ENCODE results near the gene LRIG3.
A peak's percentile ranks its signal among the peaks of the same experiment; 100 is the strongest.

Gene LRIG3

GRCh38 chr12:58932806-58933681 lies 12.7 kb upstream of the LRIG3 start:
- DNase-seq: no peak

GRCh38 chr12:58931518-58931917 lies 11.2 kb upstream of the LRIG3 start:
- DNase-seq: no peak

GRCh38 chr12:58930770-58931324 lies 10.5 kb upstream of the LRIG3 start:
- DNase-seq: no peak

- DNase-seq: no peak
These were observed 6.8 kb upstream of the LRIG3 start for GRCh38 chr12:58927120-58927519.

GRCh38 chr12:58926586-58926985 lies 6.3 kb upstream of the LRIG3 start:
- no peak for DNase-seq

- DNase-seq: no peak
These were observed 5.4 kb upstream of the LRIG3 start for GRCh38 chr12:58925751-58926150.

GRCh38 chr12:58925111-58925611 lies 4.9 kb upstream of the LRIG3 start:
- DNase-seq: no peak

GRCh38 chr12:58924652-58925051 lies 4.3 kb upstream of the LRIG3 start:
- no peak for DNase-seq

GRCh38 chr12:58923781-58924180 lies 3.5 kb upstream of the LRIG3 start:
- DNase-seq: no peak

GRCh38 chr12:58922849-58923248 lies 2.5 kb upstream of the LRIG3 start:
- DNase-seq: no peak

GRCh38 chr12:58920961-58921861 lies 907 bp upstream of the LRIG3 start:
- no peak for DNase-seq

- DNase-seq: peak; percentile 32
These were observed 838 bp downstream of the LRIG3 start for GRCh38 chr12:58919231-58920101.

GRCh38 chr12:58918469-58918844 lies 1.8 kb downstream of the LRIG3 start:
- DNase-seq: no peak

GRCh38 chr12:58917699-58918468 lies 2.4 kb downstream of the LRIG3 start:
- DNase-seq: no peak

GRCh38 chr12:58916921-58917511 lies 3.3 kb downstream of the LRIG3 start:
- DNase-seq: no peak

- no peak for DNase-seq
These were observed 4.1 kb downstream of the LRIG3 start for GRCh38 chr12:58916161-58916621.

- DNase-seq: peak; percentile 62
These were observed 4.7 kb downstream of the LRIG3 start for GRCh38 chr12:58915634-58916033.

- no peak for DNase-seq
These were observed 5.3 kb downstream of the LRIG3 start for GRCh38 chr12:58915037-58915436.

- no peak for DNase-seq
These were observed 5.8 kb downstream of the LRIG3 start for GRCh38 chr12:58914457-58914856.

GRCh38 chr12:58907391-58907790 lies 12.9 kb downstream of the LRIG3 start:
- peak; percentile 43 for DNase-seq

- no peak for DNase-seq
These were observed 13.4 kb downstream of the LRIG3 start for GRCh38 chr12:58906917-58907316.

Data from NCI-H2171 (cell line).